Measurements from ENCODE around the gene TBX21.

TBX21 gene

GRCh38 chr17:47697906-47698711, 34.9 kb upstream of the TBX21 start:
- no peak for DNase-seq

- peak; percentile 71 for DNase-seq
Observed at GRCh38 chr17:47698749-47699535, 34.1 kb upstream of the TBX21 start.

GRCh38 chr17:47699536-47699840, 33.5 kb upstream of the TBX21 start:
- no peak for DNase-seq

GRCh38 chr17:47700471-47701449, 32.3 kb upstream of the TBX21 start:
- DNase-seq: no peak

GRCh38 chr17:47701608-47702007, 31.4 kb upstream of the TBX21 start:
- peak; percentile 55 for DNase-seq

GRCh38 chr17:47702391-47702995, 30.5 kb upstream of the TBX21 start:
- DNase-seq: no peak

- DNase-seq: no peak
Observed at GRCh38 chr17:47703191-47703591, 29.8 kb upstream of the TBX21 start.

- DNase-seq: no peak
Observed at GRCh38 chr17:47703671-47704070, 29.4 kb upstream of the TBX21 start.

- no peak for DNase-seq
Observed at GRCh38 chr17:47704116-47704515, 28.9 kb upstream of the TBX21 start.

- no peak for DNase-seq
Observed at GRCh38 chr17:47704736-47705135, 28.3 kb upstream of the TBX21 start.

- no peak for DNase-seq
Observed at GRCh38 chr17:47705536-47706530, 27.2 kb upstream of the TBX21 start.

- peak; percentile 44 for DNase-seq
Observed at GRCh38 chr17:47707056-47707804, 25.8 kb upstream of the TBX21 start.

- no peak for DNase-seq
Observed at GRCh38 chr17:47707884-47708283, 25.2 kb upstream of the TBX21 start.

- no peak for DNase-seq
Observed at GRCh38 chr17:47708312-47708863, 24.6 kb upstream of the TBX21 start.

GRCh38 chr17:47708864-47709541, 24.0 kb upstream of the TBX21 start:
- peak; percentile 72 for DNase-seq

- DNase-seq: no peak
Observed at GRCh38 chr17:47709594-47709993, 23.4 kb upstream of the TBX21 start.

- DNase-seq: no peak
Observed at GRCh38 chr17:47711366-47712099, 21.5 kb upstream of the TBX21 start.

- no peak for DNase-seq
Observed at GRCh38 chr17:47712330-47713023, 20.6 kb upstream of the TBX21 start.
